ENCODE results near the gene MUS81.
A peak's percentile ranks its signal among the peaks of the same experiment; 100 is the strongest.
"Not testable (repeated sequence)": the region's sequence is repeated elsewhere in the genome, so short reads cannot be mapped to it uniquely, and the experiment has no call there.

MUS81 gene

DNA sequence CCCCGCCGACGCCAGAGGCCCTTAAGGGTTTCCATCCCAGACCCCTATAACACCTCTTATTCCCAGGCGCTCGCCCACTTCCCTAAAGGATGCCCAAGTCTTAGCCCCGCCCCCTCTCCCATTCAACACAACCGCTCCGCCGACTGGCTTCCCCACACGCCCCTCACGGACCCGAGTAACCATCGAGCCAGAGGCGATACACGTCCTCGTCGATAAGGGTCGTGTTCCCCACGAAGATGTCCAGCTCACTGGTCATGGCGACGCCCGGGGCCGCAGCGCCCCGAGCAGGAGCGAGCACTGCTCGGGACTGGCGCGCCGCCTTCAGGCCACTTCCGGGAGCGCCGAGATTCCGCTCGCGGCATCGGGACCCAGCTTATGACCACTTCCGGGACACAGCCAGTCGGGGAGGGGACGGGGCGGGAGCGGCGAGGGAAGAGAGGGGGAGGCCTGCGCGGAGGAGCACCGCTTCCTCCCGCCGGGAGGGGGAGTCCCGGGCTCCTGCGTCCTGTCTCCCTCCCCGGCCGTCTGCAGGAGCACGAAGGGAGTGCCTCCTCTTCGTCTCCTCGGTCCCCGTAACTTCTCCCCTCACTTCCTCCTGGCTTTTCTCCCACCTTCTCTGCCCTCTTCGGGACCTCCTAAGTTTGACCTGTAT, 28.1 kb downstream of the MUS81 start, which contains the start of gene FIBP:
Gene FIBP, minus strand, starts transcription at position 309 of the 652 bp plus-strand sequence. Its CDS starts 53 bp downstream, at position 256.
- TF ChIP-seq, protein P1, sequence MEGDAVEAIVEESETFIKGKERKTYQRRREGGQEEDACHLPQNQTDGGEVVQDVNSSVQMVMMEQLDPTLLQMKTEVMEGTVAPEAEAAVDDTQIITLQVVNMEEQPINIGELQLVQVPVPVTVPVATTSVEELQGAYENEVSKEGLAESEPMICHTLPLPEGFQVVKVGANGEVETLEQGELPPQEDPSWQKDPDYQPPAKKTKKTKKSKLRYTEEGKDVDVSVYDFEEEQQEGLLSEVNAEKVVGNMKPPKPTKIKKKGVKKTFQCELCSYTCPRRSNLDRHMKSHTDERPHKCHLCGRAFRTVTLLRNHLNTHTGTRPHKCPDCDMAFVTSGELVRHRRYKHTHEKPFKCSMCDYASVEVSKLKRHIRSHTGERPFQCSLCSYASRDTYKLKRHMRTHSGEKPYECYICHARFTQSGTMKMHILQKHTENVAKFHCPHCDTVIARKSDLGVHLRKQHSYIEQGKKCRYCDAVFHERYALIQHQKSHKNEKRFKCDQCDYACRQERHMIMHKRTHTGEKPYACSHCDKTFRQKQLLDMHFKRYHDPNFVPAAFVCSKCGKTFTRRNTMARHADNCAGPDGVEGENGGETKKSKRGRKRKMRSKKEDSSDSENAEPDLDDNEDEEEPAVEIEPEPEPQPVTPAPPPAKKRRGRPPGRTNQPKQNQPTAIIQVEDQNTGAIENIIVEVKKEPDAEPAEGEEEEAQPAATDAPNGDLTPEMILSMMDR (IDR thresholded peaks at IDR 0.05; ENCODE audit: control insufficient read depth, insufficient read depth, low read depth, low read length, missing control alignments): peak; percentile 72
- DNase-seq (ENCODE audit: low read depth): peak; percentile 87
- peak within 1 kb of the TSS; percentile 92 for H3K4me3 ChIP-seq (ENCODE audit: control insufficient read depth, low read depth, low read length)

DNA sequence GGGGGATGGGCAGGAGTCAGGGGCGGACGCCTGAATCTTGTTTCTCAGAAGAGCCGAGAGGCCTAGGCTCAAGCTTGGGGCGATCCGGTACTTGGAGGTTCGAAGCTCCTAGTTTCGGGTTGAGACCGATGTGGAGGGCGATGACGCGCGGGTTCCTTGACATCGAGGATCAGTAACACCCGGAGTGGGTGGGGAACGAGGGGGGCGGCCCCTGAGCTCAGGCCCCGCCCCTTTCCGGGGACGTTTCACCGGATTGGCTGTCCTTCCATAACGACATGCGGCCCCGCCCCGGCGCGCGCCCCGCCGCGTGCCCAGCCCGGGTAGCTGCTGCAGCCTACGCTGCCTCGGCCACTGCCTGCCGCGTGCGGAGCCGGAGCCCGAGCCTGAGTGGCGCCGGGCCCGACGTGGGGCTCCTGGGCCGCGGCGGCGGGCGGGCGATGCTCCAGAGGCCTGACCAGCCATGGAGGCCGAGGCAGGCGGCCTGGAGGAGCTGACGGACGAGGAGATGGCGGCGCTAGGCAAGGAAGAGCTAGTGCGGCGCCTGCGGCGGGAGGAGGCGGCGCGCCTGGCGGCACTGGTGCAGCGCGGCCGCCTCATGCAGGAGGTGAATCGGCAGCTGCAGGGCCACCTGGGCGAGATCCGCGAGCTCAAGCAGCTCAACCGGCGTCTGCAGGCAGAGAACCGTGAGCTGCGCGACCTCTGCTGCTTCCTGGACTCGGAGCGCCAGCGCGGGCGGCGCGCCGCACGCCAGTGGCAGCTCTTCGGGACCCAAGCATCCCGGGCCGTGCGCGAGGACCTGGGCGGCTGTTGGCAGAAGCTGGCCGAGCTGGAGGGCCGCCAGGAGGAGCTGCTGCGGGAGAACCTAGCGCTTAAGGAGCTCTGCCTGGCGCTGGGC, 30.3 kb downstream of the MUS81 start, which contains the start of gene CCDC85B:
Gene CCDC85B, plus strand, starts transcription at position 350 of the 895 bp plus-strand sequence. Its CDS starts 111 bp downstream, at position 461.
- peak within 1 kb of the TSS; percentile 50 for H3K4me3 ChIP-seq (ENCODE audit: control insufficient read depth, low read depth, low read length)
- peak; percentile 88 for DNase-seq (ENCODE audit: low read depth)
- TF ChIP-seq, protein P1 (IDR thresholded peaks at IDR 0.05; ENCODE audit: control insufficient read depth, insufficient read depth, low read depth, low read length, missing control alignments): no peak

DNA sequence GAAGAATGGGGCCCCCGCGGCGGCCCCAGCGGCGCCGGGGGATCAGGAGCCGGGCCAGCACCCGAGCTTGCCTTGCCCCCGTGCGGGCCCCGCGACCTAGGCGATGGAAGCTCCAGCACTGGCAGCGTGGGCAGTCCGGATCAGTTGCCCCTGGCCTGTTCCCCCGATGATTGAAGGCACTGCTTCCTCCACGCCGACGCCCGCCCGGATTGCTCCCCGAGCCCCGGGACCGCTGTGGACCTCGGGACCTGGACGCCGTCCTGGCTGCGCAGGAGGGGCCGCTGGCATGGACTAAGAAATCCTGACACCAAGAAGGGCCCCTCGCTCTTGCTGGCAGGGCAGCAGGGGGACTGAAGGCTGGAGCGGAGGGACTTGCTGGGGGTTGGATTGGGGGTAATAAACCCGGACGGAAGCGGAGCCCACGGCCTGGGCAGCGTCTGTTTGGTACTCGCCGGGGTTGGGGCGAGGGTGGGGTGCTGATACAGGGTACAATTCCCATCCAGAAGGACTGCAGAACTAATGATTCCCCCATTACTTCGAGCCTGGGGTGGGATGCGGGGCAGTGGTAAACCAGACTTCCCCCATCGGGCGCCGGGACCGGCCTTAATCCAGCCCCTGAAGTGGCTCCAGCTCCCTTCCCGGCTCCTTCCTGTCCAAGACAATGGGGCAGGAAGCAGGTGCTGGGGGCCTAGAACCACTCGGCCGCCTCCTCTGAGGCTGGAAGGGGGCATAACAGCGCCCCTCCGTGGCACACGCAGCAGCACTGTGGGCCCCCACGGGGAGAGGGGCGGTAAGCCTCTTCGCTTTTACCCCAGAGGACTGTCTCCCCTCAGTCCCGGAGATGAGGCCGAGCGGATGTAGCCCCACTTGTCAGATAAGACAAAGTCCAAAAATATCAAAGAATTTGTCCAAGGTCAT, 31.2 kb downstream of the MUS81 start:
- TF ChIP-seq, protein P1 (IDR thresholded peaks at IDR 0.05; ENCODE audit: control insufficient read depth, insufficient read depth, low read depth, low read length, missing control alignments): peak; percentile 34
- no peak for DNase-seq (ENCODE audit: low read depth)

DNA sequence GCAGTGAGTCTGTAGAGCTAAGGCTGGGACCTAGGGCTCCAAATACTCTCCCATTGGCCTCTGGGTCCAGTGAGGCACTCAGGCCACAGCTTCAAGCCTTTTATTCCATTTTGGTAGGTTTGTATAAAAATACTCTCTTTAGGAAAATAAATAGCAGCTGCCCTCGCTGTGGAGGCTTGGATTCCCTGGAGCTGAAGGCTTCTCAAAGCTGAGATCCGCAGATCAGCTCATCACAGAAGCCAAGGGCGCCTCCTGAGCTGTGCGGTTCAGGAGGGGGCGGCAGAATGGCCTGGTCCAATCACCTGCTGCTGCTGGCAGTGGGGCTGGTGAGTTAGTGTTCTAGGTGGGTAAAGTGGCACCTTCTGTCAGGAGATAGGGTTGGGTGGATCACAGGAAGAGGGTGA, 31.9 kb downstream of the MUS81 start:
- H3K4me3 ChIP-seq (ENCODE audit: control insufficient read depth, low read depth, low read length): peak overlapping the region; percentile 50
- not testable (repeated sequence) for DNase-seq (ENCODE audit: low read depth)

More for the DNA sequence above, 31.2 kb downstream of the MUS81 start:
- peak overlapping the region; percentile 50 for H3K4me3 ChIP-seq (ENCODE audit: control insufficient read depth, low read depth, low read length)

DNA sequence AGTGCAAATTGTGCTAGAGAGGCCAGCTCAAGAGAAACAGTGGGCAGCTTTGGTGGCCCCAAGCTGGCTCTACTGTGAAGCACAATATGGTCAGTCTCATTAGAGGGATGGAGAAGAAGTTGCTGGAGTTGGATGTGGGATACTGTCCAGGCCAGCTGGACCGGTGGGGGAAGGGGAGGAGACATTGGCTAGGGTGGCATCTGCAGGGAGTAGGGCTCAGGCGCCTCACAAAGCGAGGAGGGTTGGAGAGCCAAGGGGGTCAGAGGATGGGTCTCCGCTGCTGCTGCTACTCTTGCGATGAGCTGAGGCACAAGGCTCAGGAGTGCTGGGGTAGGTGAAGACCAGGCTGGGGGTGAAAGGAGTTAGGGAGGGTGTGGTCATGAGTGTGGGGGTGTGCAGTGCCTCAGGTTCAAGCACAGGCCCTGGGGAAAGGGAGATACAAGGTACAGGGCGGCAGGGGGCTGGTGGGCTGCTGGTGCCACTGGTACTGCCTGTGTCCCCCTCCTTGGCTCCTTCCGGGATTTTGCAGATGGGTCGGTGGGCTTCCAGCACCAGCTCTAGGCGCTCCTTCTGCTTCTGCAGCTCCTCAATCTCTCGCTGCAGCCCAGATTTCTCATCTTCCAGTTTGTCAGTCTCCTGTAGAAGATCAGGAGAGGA, 32.6 kb downstream of the MUS81 start:
- H3K4me3 ChIP-seq (ENCODE audit: control insufficient read depth, low read depth, low read length): peak overlapping the region; percentile 50
- DNase-seq (ENCODE audit: low read depth): no peak
- TF ChIP-seq, protein P1 (IDR thresholded peaks at IDR 0.05; ENCODE audit: control insufficient read depth, insufficient read depth, low read depth, low read length, missing control alignments): no peak

DNA sequence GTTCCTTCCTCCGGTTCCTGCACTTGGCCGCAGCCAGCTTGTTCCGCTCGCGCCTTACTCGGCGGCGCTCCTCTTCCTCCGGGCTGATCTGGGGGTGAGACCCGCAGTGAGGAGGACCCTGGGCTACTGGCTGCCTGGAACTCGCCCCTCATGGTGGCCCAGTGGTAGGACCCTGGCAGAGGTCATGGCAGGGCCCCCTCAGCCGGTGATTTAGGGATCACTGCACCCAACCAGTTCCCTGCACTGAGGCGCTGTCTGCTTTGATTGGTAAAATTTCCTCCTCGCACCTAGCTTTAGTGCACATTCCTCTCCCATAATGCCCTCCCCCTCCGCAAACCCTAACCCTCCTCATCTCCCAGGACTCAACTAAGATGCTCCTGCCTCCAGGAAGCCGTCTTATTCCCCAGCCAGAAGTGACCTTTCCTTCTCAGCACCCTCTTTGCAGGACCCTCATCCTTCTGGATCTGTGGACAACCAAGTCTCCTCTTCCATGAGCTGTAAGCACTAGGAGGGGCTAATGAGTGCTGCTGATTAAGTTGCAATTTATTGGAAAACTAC, 33.9 kb downstream of the MUS81 start:
- DNase-seq (ENCODE audit: low read depth): no peak
- TF ChIP-seq, protein P1 (IDR thresholded peaks at IDR 0.05; ENCODE audit: control insufficient read depth, insufficient read depth, low read depth, low read length, missing control alignments): no peak
- H3K4me3 ChIP-seq (ENCODE audit: control insufficient read depth, low read depth, low read length): no peak overlapping the region; the same call in 1 of the 2 replicates
